Adipocyte (in vitro differentiated cells): Measurements from ENCODE around the gene TMEM131.

Experiments
- DNase-seq: peaks from one replicate; pipeline ENCODE4 v3.0.0-alpha.2; 2015; ENCODE audit warnings: low read depth
- H3K27me3 ChIP-seq: replicated peaks from 2 replicates; pipeline ENCODE4 v1.7.0; 2013; ENCODE audit warnings: mild to moderate bottlenecking, low read length, moderate library complexity; ENCODE audit not compliant: control insufficient read depth, insufficient read depth
- H3K36me3 ChIP-seq: 2 replicates; pipeline ENCODE4 v1.7.0; 2013; ENCODE audit warnings: low read length, mild to moderate bottlenecking, moderate library complexity; ENCODE audit not compliant: control insufficient read depth, insufficient read depth, severe bottlenecking
- H3K4me1 ChIP-seq: 2 replicates; pipeline ENCODE4 v1.7.0; 2013; ENCODE audit warnings: mild to moderate bottlenecking, low read length, moderate library complexity; ENCODE audit not compliant: control insufficient read depth, insufficient read depth
- H3K4me3 ChIP-seq: 2 replicates; pipeline ENCODE4 v1.7.0; 2013; ENCODE audit warnings: mild to moderate bottlenecking, low read length, moderate library complexity
- H3K9ac ChIP-seq: 2 replicates; pipeline ENCODE4 v1.7.0; 2013; ENCODE audit warnings: mild to moderate bottlenecking, low read length, moderate library complexity
- H3K9me3 ChIP-seq: 2 replicates; pipeline ENCODE4 v1.7.0; 2013; ENCODE audit warnings: mild to moderate bottlenecking, low read length, moderate library complexity; ENCODE audit not compliant: control insufficient read depth

TMEM131 gene

GRCh38 chr2:97723156-97724072 is 272.3 kb downstream of the TMEM131 start:
- Histone ChIP-seq H3K9me3 (peaks cover 6% of the 10 kb centered on the region), H3K4me1 (no peaks in the 10 kb centered on the region)

GRCh38 chr2:97722227-97722626 is 273.5 kb downstream of the TMEM131 start:
- no peak for DNase-seq
- H3K4me1 ChIP-seq: no peaks in the 10 kb centered on the region
- peaks cover 6% of the 10 kb centered on the region for H3K9me3 ChIP-seq
- no peaks in the 10 kb centered on the region for H3K36me3 ChIP-seq
- H3K9ac ChIP-seq: no peak overlapping the region
- peaks cover 26% of the 10 kb centered on the region for H3K27me3 ChIP-seq
- no peak overlapping the region for H3K4me3 ChIP-seq

More at GRCh38 chr2:97723156-97724072, 272.3 kb downstream of the TMEM131 start:
- Histone ChIP-seq H3K9ac (no peak overlapping the region), H3K4me3 (no peak overlapping the region), H3K36me3 (no peaks in the 10 kb centered on the region), H3K27me3 (peaks cover 16% of the 10 kb centered on the region)
- no peak for DNase-seq

- Histone ChIP-seq H3K9ac (no peak overlapping the region), H3K27me3 (peaks cover 27% of the 10 kb centered on the region), H3K4me1 (no peaks in the 10 kb centered on the region), H3K9me3 (no peaks in the 10 kb centered on the region), H3K36me3 (no peaks in the 10 kb centered on the region), H3K4me3 (no peak overlapping the region)
- no peak for DNase-seq
These were observed 275.0 kb downstream of the TMEM131 start for GRCh38 chr2:97720746-97721145.

- Histone ChIP-seq H3K9ac (no peak overlapping the region), H3K9me3 (no peaks in the 10 kb centered on the region), H3K36me3 (no peaks in the 10 kb centered on the region), H3K4me3 (no peak overlapping the region), H3K4me1 (no peaks in the 10 kb centered on the region), H3K27me3 (peaks cover 22% of the 10 kb centered on the region)
- DNase-seq: no peak
These were observed 276.2 kb downstream of the TMEM131 start for GRCh38 chr2:97719362-97720155.

- Histone ChIP-seq H3K27me3 (peaks cover 27% of the 10 kb centered on the region), H3K4me3 (no peak overlapping the region), H3K9me3 (no peaks in the 10 kb centered on the region), H3K36me3 (no peaks in the 10 kb centered on the region), H3K4me1 (no peaks in the 10 kb centered on the region), H3K9ac (no peak overlapping the region)
- no peak for DNase-seq
These were observed 276.8 kb downstream of the TMEM131 start for GRCh38 chr2:97718942-97719341.

GRCh38 chr2:97718051-97718882 is 277.5 kb downstream of the TMEM131 start:
- DNase-seq: no peak
- no peaks in the 10 kb centered on the region for H3K4me1 ChIP-seq
- no peak overlapping the region for H3K4me3 ChIP-seq

GRCh38 chr2:97717613-97717995 is 278.1 kb downstream of the TMEM131 start:
- H3K36me3 ChIP-seq: no peaks in the 10 kb centered on the region
- no peaks in the 10 kb centered on the region for H3K4me1 ChIP-seq
- H3K4me3 ChIP-seq: no peak overlapping the region
- H3K9me3 ChIP-seq: no peaks in the 10 kb centered on the region
- H3K9ac ChIP-seq: no peak overlapping the region
- H3K27me3 ChIP-seq: peaks cover 32% of the 10 kb centered on the region
- no peak for DNase-seq

More at GRCh38 chr2:97718051-97718882, 277.5 kb downstream of the TMEM131 start:
- H3K27me3 ChIP-seq: peaks cover 28% of the 10 kb centered on the region
- H3K36me3 ChIP-seq: no peaks in the 10 kb centered on the region
- H3K9me3 ChIP-seq: no peaks in the 10 kb centered on the region
- H3K9ac ChIP-seq: no peak overlapping the region

- Histone ChIP-seq H3K4me3 (no peak overlapping the region), H3K27me3 (peaks cover 32% of the 10 kb centered on the region)
- DNase-seq: no peak
These were observed 278.8 kb downstream of the TMEM131 start for GRCh38 chr2:97716695-97717612.

GRCh38 chr2:97715951-97716694 is 279.6 kb downstream of the TMEM131 start:
- H3K9ac ChIP-seq: no peak overlapping the region
- H3K4me3 ChIP-seq: no peak overlapping the region
- no peak for DNase-seq
- no peaks in the 10 kb centered on the region for H3K9me3 ChIP-seq
- H3K4me1 ChIP-seq: no peaks in the 10 kb centered on the region
- H3K36me3 ChIP-seq: no peaks in the 10 kb centered on the region
- peaks cover 39% of the 10 kb centered on the region for H3K27me3 ChIP-seq

More at GRCh38 chr2:97716695-97717612, 278.8 kb downstream of the TMEM131 start:
- H3K9me3 ChIP-seq: no peaks in the 10 kb centered on the region
- no peaks in the 10 kb centered on the region for H3K4me1 ChIP-seq
- H3K9ac ChIP-seq: no peak overlapping the region
- no peaks in the 10 kb centered on the region for H3K36me3 ChIP-seq
